K562 (cell line): ENCODE data around the gene CA7. TPM values are rescaled to one million over a fixed set of nuclear protein-coding genes. Genes with fewer than 3 reads are reported as not detected.

Experiments
- ATAC-seq: fragments of 200-7000 bp; cut with Tn5 transposase; 3 replicates; pipeline ENCODE4 v1.9.1; 2020; ENCODE audit warnings: moderate library complexity
- BruUV-seq: library from RNA; stranded (reverse); fragments of 400-500 nt; replicated peaks from 2 replicates; lab custom pipeline; 2021; lab: Mats Ljungman, UMichigan
- CTCF ChIA-PET: fragments of 300-600 bp; formaldehyde crosslinking; extraction: SDS; loops from one replicate; lab custom pipeline; 2021; ENCODE audit warnings: low intra/inter-chr PET ratio; lab: Yijun Ruan, JAX
- POLR2A ChIA-PET: fragments of 300-600, 350-650 bp; sonication (Branson Sonifier 250); formaldehyde crosslinking; extraction: SDS; loops from one replicate; lab custom pipeline; 2021; ENCODE audit warnings: antibody characterized with exemption, inconsistent platforms; lab: Yijun Ruan, JAX
- DNase-seq, 4 experiments: peaks; one replicate each; pipeline versions ENCODE4 v3.0.0 to v3.0.0-alpha.2; 2011 to 2018; ENCODE audit warnings: low spot score in 3 of 4, mixed read lengths in 3 of 4; ENCODE audit errors: extremely low read depth in 1 of 4
- FAIRE-seq: peaks from 2 replicates; lab custom pipeline; 2011; peaks lifted over from hg19 to GRCh38; lab: Jason Lieb, UNC
- H2AFZ ChIP-seq: 2 replicates; pipeline ENCODE4 v1.6.0; 2011; ENCODE audit warnings: low read depth, low read length, control low read depth, inconsistent platforms
- H3K27ac ChIP-seq: fragments of 200-600 bp; 3 replicates; pipeline ENCODE4 v1.8.0; 2011; ENCODE audit warnings: low read depth, mild to moderate bottlenecking, control low read depth, inconsistent platforms, low read length, moderate library complexity, mixed read lengths; ENCODE audit errors: extremely low read depth
- H3K27me3 ChIP-seq, 2 experiments: fragments of 300-600 bp in 1 of 2; 2 replicates in 1 of 2; 3 replicates in 1 of 2; pipeline versions ENCODE4 v1.6.0 to v1.8.0; 2011; ENCODE audit warnings: inconsistent platforms in 2 of 2, low read length in 2 of 2, mild to moderate bottlenecking in 1 of 2, mixed read lengths in 1 of 2, moderate library complexity in 1 of 2; ENCODE audit not compliant: control insufficient read depth in 2 of 2, insufficient read depth in 2 of 2
- H3K36me3 ChIP-seq: fragments of 300-600 bp; 3 replicates; pipeline ENCODE4 v1.8.0; 2011; ENCODE audit warnings: mild to moderate bottlenecking, low read length, inconsistent platforms; ENCODE audit not compliant: control insufficient read depth, insufficient read depth
- H3K4me1 ChIP-seq, 2 experiments: fragments of 200-600 bp in 1 of 2; replicated peaks in 1 of 2; 2 replicates in 1 of 2; 3 replicates in 1 of 2; pipeline versions ENCODE4 v1.5.1 to v1.8.0; 2011; ENCODE audit warnings: inconsistent platforms in 2 of 2, low read length in 2 of 2, mild to moderate bottlenecking in 1 of 2, mixed read lengths in 1 of 2, moderate library complexity in 1 of 2; ENCODE audit not compliant: control insufficient read depth in 2 of 2, insufficient read depth in 2 of 2
- H3K4me2 ChIP-seq: 2 replicates; pipeline ENCODE4 v1.6.1; 2011; ENCODE audit warnings: low read length, control low read depth, inconsistent platforms, mixed read lengths; ENCODE audit not compliant: insufficient read depth
- H3K4me3 ChIP-seq: fragments of 200-600 bp; sonication (generic), shearing (Covaris generic); 2 replicates; pipeline ENCODE4 v1.5.1; 2016; ENCODE audit warnings: control low read depth, inconsistent platforms
- H3K79me2 ChIP-seq: fragments of 200-600 bp; 3 replicates; pipeline ENCODE4 v1.8.0; 2011; ENCODE audit warnings: low read length, inconsistent platforms; ENCODE audit not compliant: control insufficient read depth, insufficient read depth
- H3K9ac ChIP-seq, 2 experiments: 2 replicates each; pipeline versions ENCODE4 v1.6.0 to v1.6.1; 2011; ENCODE audit warnings: low read depth in 2 of 2, low read length in 2 of 2, control low read depth in 1 of 2, inconsistent platforms in 1 of 2, mild to moderate bottlenecking in 1 of 2, mixed read lengths in 1 of 2; ENCODE audit not compliant: insufficient read depth in 1 of 2
- H3K9me1 ChIP-seq: one replicate; pipeline ENCODE4 v1.6.0; 2011; ENCODE audit warnings: inconsistent platforms, mild to moderate bottlenecking, low read length, moderate library complexity; ENCODE audit not compliant: control insufficient read depth, insufficient read depth
- H3K9me3 ChIP-seq: replicated peaks from 2 replicates; pipeline ENCODE4 v1.5.1; 2011; ENCODE audit warnings: low read depth, low read length, inconsistent platforms; ENCODE audit not compliant: control insufficient read depth, insufficient read depth
- H4K20me1 ChIP-seq: replicated peaks from 2 replicates; pipeline ENCODE4 v1.6.1; 2011; ENCODE audit warnings: low read length, inconsistent platforms, mixed read lengths; ENCODE audit not compliant: control insufficient read depth, insufficient read depth
- CHCHD3 ChIP-seq: fragments of 250-450 bp; sonication (Bioruptor Pico); IDR thresholded peaks from 2 replicates; pipeline ENCODE4 v2.1.2; 2022; ENCODE audit warnings: mild to moderate bottlenecking
- ETV5 ChIP-seq: sonication (generic); formaldehyde crosslinking; IDR thresholded peaks from 2 replicates; pipeline ENCODE4 v1.4.0; 2020; ENCODE audit warnings: low read depth, mild to moderate bottlenecking, missing genetic modification reagents
- MITF ChIP-seq: IDR thresholded peaks from 2 replicates; pipeline ENCODE4 v1.6.1; 2014; ENCODE audit warnings: antibody characterized with exemption
- NCOA2 ChIP-seq, 2 experiments: fragments of 450-650 bp; IDR thresholded peaks; 2 replicates each; pipeline ENCODE4 v1.6.1; 2018; ENCODE audit warnings: mild to moderate bottlenecking in 2 of 2, moderate library complexity in 1 of 2; ENCODE audit not compliant: partially characterized antibody in 2 of 2
- SETDB1 ChIP-seq: IDR thresholded peaks from one replicate; pipeline ENCODE4 v1.6.1; 2012; ENCODE audit warnings: low read length, control low read depth, inconsistent platforms
- SIRT6 ChIP-seq: IDR thresholded peaks from one replicate; pipeline ENCODE4 v1.6.1; 2012; ENCODE audit warnings: low read depth, mild to moderate bottlenecking, control low read depth, inconsistent platforms, low read length, moderate library complexity
- SMAD3 ChIP-seq: fragments of 450-650 bp; formaldehyde crosslinking; conservative IDR thresholded peaks from 2 replicates; pipeline ENCODE4 v1.4.0; 2020; ENCODE audit warnings: mild to moderate bottlenecking
- ZNF764 ChIP-seq: fragments of 250-450 bp; sonication (Bioruptor Pico); IDR thresholded peaks from 2 replicates; pipeline ENCODE4 v1.4.0; 2020; ENCODE audit warnings: low read depth, mild to moderate bottlenecking, moderate library complexity
- ZZZ3 ChIP-seq: fragments of 450-650 bp; IDR thresholded peaks from 2 replicates; pipeline ENCODE4 v1.6.1; 2016; ENCODE audit warnings: antibody characterized with exemption, mild to moderate bottlenecking, moderate library complexity
- WGBS: fragments of 100-300 bp; shearing (Covaris generic); methylation state at CpG from one replicate; pipeline ENCODE4 v1.1.6; 2016; ENCODE audit warnings: low coverage, mixed read lengths; ENCODE audit not compliant: insufficient coverage; ENCODE audit errors: missing lambda C conversion rate; 5-methylcytosine and 5-hydroxymethylcytosine counted together
- in situ Hi-C: fragments of 300-500 bp; cut with MboI; formaldehyde crosslinking; loops from 4 replicates; pipeline ENCODE4 v1.15.0; 2018; ENCODE audit warnings: inconsistent platforms, mixed read lengths
- intact Hi-C: fragments of 100-400 bp; cut with micrococcal nuclease; formaldehyde crosslinking; loops from 2 replicates; pipeline ENCODE4 v1.14.2; 2022
- polyA plus RNA-seq, 8 experiments: library from polyadenylated mRNA; depleted of rRNA in 4 of 8; stranded (reverse) in 5 of 8; unstranded in 3 of 8; fragments of >200 nt; fragmentation: Nextera tagmentation in 2 of 8; fragmentation: Illumina TruSeq in 1 of 8; extraction: Ambion mirVana in 2 of 8; extraction: Trizol in 1 of 8; gene quantifications; 2 replicates each; pipeline versions ENCODE4 v1.2.1 to v1.2.3, GENCODE V29; 2011 to 2014; ENCODE audit warnings: inconsistent platforms in 1 of 8, missing spikeins in 1 of 8
- total RNA-seq, 7 experiments: library from RNA; depleted of rRNA in 6 of 7; stranded (reverse); fragments of >200 nt in 6 of 7; fragmentation: Illumina TruSeq in 2 of 7; extraction: Trizol in 2 of 7; gene quantifications; 2 replicates each; pipeline versions ENCODE4 v1.2.1 to v1.2.3, GENCODE V29; 2011 to 2021; ENCODE audit warnings: low replicate concordance in 1 of 7
- TF ChIP-seq, protein P1 (sequence below): fragments of 250-450 bp; sonication (Bioruptor Pico); IDR thresholded peaks from 2 replicates; pipeline ENCODE4 v1.5.0; 2020; ENCODE audit warnings: mild to moderate bottlenecking, borderline replicate concordance

CA7 gene
- total and polyA plus RNA-seq, 9 of the 15 experiments (the other 6 are each of a cell fraction or from before 2014, with no cell fraction given) = 0.03 to 0.07 (median 0.05) TPM; not detected in 5

DNA sequence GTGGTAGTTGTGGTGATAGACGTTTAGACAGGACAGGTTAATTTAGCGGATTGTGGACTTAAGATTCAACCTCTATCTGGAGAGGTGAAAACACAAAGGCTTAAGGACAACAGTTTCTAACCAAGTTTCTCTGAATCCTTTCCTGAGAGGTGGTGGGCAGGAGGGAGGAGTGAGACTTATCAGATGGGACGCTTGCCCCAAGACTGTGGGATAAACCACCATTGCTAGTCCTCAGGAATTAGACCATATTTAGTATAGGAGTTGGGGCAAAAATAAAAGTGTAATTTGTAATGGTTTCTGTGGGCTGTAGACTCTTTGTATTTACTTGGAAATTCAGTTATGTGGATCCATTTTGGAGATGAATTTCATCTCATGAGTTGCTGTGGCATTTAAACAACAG, 42.7 kb downstream of the CA7 start (continued):
- TF ChIP-seq MITF (no peak), ZNF764 (CRISPR knock-in tag) (no peak), SMAD3 (CRISPR knock-in tag) (no peak)

- ChIA-PET POLR2A (interaction anchor here (0.6 to 0.9 kb wide), 3 partner anchors 46 to 250 kb away, joined by 3 read pairs; partner anchors contain the start of gene CIAO2B), CTCF (no interaction called here)
- H3K27me3 ChIP-seq = no peaks in the 10 kb centered on the region
- peaks cover 13% of the 10 kb centered on the region in 2 experiments; a peak in 4 of 5 replicates for H3K4me1 ChIP-seq
- no peak for FAIRE-seq
- peaks cover 57% of the 10 kb centered on the region for H3K36me3 ChIP-seq
- WGBS = 82% methylated on average over 6 of the region's 6 CpGs
- no peak for ATAC-seq
- H3K4me3 ChIP-seq = no peak overlapping the region
- in situ Hi-C loops = no loop called here
- no peaks in the 10 kb centered on the region for H3K9me1 ChIP-seq
- no peak for DNase-seq
- H4K20me1 ChIP-seq = no peaks in the 10 kb centered on the region; the same call in 1 of the 2 replicates
- H3K27ac ChIP-seq = no peak overlapping the region
- no peak overlapping the region for H3K4me2 ChIP-seq
- no peaks in the 10 kb centered on the region for H3K79me2 ChIP-seq
- no TSS peak for BruUV-seq
- H3K9ac ChIP-seq = no peak overlapping the region
- H2AFZ ChIP-seq = no peak overlapping the region
- intact Hi-C loops = no loop called here
- H3K9me3 ChIP-seq = no peaks in the 10 kb centered on the region
- TF ChIP-seq CHCHD3 (CRISPR knock-in tag) (no peak), ZZZ3 (no peak), ETV5 (no peak), NCOA2 (IDR thresholded peaks at IDR 0.05; ENCODE audit: partially characterized antibody in 2 of 2) (no peak), SIRT6 (no peak), SETDB1 (no peak)
- TF ChIP-seq, protein P1, sequence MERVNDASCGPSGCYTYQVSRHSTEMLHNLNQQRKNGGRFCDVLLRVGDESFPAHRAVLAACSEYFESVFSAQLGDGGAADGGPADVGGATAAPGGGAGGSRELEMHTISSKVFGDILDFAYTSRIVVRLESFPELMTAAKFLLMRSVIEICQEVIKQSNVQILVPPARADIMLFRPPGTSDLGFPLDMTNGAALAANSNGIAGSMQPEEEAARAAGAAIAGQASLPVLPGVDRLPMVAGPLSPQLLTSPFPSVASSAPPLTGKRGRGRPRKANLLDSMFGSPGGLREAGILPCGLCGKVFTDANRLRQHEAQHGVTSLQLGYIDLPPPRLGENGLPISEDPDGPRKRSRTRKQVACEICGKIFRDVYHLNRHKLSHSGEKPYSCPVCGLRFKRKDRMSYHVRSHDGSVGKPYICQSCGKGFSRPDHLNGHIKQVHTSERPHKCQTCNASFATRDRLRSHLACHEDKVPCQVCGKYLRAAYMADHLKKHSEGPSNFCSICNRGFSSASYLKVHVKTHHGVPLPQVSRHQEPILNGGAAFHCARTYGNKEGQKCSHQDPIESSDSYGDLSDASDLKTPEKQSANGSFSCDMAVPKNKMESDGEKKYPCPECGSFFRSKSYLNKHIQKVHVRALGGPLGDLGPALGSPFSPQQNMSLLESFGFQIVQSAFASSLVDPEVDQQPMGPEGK (CRISPR knock-in tag) = no peak
Observed at GRCh38 chr16:66888647-66889615, 44.7 kb downstream of the CA7 start.
